Measurements from ENCODE around the gene EDEM2. TPM values are rescaled to one million over a fixed set of nuclear protein-coding genes. Genes with fewer than 3 reads are reported as not detected.

Gene EDEM2
- total and polyA plus RNA-seq, 2 of the 13 experiments (the other 11 are each of a cell fraction or from before 2014, with no cell fraction given) = 33.1 to 46.9 TPM

DNA sequence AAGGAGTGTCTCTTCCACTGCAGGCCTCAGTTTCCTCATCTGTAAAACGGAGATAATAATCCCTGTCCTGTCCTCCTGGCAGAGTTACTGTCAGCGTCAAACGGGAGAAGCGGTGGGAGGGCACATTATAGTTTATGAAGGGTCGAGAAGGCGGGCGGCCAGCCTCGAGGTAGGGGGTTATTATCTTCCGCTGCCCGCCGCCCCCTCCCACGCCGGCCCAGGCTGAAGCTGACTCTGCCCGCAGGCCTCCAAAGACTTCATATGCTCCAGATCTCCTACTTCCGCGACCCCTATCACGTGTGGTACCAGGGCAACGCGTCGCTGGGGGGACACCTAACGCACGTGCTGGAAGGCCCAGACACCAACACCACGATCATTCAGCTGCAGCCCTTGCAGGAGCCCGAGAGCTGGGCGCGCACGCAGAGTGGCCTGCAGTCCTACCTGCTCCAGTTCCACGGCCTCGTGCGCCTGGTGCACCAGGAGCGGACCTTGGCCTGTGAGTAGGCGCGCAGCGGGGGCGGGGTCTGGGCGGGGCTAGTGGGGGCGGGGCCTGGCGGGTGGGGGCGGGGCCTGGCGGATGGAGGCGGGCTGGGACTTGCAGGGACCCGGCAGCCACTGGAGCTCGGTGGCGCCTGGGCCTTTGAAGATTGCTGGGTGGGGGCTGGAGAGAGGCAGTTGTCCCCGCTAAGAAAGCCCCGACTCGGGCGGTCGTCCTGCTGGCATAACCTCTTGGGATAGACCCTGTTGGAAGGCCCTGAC is 27.5 kb upstream of the EDEM2 start (continued):
- TF ChIP-seq, protein P1, sequence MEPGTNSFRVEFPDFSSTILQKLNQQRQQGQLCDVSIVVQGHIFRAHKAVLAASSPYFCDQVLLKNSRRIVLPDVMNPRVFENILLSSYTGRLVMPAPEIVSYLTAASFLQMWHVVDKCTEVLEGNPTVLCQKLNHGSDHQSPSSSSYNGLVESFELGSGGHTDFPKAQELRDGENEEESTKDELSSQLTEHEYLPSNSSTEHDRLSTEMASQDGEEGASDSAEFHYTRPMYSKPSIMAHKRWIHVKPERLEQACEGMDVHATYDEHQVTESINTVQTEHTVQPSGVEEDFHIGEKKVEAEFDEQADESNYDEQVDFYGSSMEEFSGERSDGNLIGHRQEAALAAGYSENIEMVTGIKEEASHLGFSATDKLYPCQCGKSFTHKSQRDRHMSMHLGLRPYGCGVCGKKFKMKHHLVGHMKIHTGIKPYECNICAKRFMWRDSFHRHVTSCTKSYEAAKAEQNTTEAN (CRISPR knock-in tag; conservative IDR thresholded peaks at IDR 0.05) = no peak
- no peak for TF ChIP-seq SRSF9 (IDR thresholded peaks at IDR 0.05; ENCODE audit: borderline replicate concordance, insufficient read depth, low read depth, low read length, poor library complexity, severe bottlenecking)
- 0 out of 2 replicates have a peak, but pooled peaks have one; percentile 34 for TF ChIP-seq FOXP4 (CRISPR knock-in tag; IDR thresholded peaks at IDR 0.05)
- TF ChIP-seq CENPX (CRISPR knock-in tag; IDR thresholded peaks at IDR 0.05) = no peak
- TF ChIP-seq SP4 (CRISPR knock-in tag; IDR thresholded peaks at IDR 0.05) = peak; percentile 86
- TF ChIP-seq, protein P2, sequence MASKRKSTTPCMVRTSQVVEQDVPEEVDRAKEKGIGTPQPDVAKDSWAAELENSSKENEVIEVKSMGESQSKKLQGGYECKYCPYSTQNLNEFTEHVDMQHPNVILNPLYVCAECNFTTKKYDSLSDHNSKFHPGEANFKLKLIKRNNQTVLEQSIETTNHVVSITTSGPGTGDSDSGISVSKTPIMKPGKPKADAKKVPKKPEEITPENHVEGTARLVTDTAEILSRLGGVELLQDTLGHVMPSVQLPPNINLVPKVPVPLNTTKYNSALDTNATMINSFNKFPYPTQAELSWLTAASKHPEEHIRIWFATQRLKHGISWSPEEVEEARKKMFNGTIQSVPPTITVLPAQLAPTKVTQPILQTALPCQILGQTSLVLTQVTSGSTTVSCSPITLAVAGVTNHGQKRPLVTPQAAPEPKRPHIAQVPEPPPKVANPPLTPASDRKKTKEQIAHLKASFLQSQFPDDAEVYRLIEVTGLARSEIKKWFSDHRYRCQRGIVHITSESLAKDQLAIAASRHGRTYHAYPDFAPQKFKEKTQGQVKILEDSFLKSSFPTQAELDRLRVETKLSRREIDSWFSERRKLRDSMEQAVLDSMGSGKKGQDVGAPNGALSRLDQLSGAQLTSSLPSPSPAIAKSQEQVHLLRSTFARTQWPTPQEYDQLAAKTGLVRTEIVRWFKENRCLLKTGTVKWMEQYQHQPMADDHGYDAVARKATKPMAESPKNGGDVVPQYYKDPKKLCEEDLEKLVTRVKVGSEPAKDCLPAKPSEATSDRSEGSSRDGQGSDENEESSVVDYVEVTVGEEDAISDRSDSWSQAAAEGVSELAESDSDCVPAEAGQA (IDR thresholded peaks at IDR 0.05; ENCODE audit: low read depth) = peak; percentile 50; the same call in 1 of the 2 replicates
- TF ChIP-seq, protein P2 (CRISPR knock-in tag; IDR thresholded peaks at IDR 0.05; ENCODE audit: borderline replicate concordance) = 0 out of 2 replicates have a peak, but pooled peaks have one; percentile 55
- no peak for TF ChIP-seq MTF1 (CRISPR knock-in tag; IDR thresholded peaks at IDR 0.05)
- TF ChIP-seq ZNF879 (CRISPR knock-in tag; IDR thresholded peaks at IDR 0.05) = peak; percentile 98
- TF ChIP-seq GZF1 (CRISPR knock-in tag; IDR thresholded peaks at IDR 0.05) = 0 out of 2 replicates have a peak, but pooled peaks have one; percentile 47
- TF ChIP-seq UBTF (CRISPR knock-in tag; IDR thresholded peaks at IDR 0.05) = peak; percentile 69
- TF ChIP-seq, protein P3, sequence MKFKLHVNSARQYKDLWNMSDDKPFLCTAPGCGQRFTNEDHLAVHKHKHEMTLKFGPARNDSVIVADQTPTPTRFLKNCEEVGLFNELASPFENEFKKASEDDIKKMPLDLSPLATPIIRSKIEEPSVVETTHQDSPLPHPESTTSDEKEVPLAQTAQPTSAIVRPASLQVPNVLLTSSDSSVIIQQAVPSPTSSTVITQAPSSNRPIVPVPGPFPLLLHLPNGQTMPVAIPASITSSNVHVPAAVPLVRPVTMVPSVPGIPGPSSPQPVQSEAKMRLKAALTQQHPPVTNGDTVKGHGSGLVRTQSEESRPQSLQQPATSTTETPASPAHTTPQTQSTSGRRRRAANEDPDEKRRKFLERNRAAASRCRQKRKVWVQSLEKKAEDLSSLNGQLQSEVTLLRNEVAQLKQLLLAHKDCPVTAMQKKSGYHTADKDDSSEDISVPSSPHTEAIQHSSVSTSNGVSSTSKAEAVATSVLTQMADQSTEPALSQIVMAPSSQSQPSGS (CRISPR knock-in tag; IDR thresholded peaks at IDR 0.05) = peak; percentile 78
- peak; percentile 51; the same call in 1 of the 2 replicates for TF ChIP-seq SAFB2 (CRISPR knock-in tag; IDR thresholded peaks at IDR 0.05; ENCODE audit: borderline replicate concordance, low read depth)
- 0 out of 2 replicates have a peak, but pooled peaks have one; percentile 66 for TF ChIP-seq MTA3 (CRISPR knock-in tag; IDR thresholded peaks at IDR 0.05)
- TF ChIP-seq ZNF496 (CRISPR knock-in tag; IDR thresholded peaks at IDR 0.05; ENCODE audit: insufficient replicate concordance) = no peak

All from HepG2 (cell line).